Epithelial cell of proximal tubule (primary cell): ENCODE results near the gene TJP1. TPM values are rescaled to one million over a fixed set of nuclear protein-coding genes. Genes with fewer than 3 reads are reported as not detected.
"Not testable (repeated sequence)": the region's sequence is repeated elsewhere in the genome, so short reads cannot be mapped to it uniquely, and the experiment has no call there.

Source experiments
- DNase-seq: peaks from one replicate; pipeline ENCODE4 v3.0.0-alpha.2; 2011; ENCODE audit warnings: low read depth
- H3K4me3 ChIP-seq: 2 replicates; pipeline ENCODE4 v1.5.1; 2011; ENCODE audit warnings: low read depth, mild to moderate bottlenecking, low read length
- total RNA-seq: library from RNA; depleted of rRNA; stranded (reverse); fragments of >200 nt; gene quantifications from 2 replicates; pipeline ENCODE4 v1.2.3, GENCODE V29; 2015
- TF ChIP-seq, protein P1 (sequence below): conservative IDR thresholded peaks from 2 replicates; pipeline ENCODE4 v1.5.1; 2012; ENCODE audit warnings: low read depth, mild to moderate bottlenecking, low read length

TJP1 gene
- total RNA-seq, 1 donor from 2014 or later, result 106 TPM

DNA sequence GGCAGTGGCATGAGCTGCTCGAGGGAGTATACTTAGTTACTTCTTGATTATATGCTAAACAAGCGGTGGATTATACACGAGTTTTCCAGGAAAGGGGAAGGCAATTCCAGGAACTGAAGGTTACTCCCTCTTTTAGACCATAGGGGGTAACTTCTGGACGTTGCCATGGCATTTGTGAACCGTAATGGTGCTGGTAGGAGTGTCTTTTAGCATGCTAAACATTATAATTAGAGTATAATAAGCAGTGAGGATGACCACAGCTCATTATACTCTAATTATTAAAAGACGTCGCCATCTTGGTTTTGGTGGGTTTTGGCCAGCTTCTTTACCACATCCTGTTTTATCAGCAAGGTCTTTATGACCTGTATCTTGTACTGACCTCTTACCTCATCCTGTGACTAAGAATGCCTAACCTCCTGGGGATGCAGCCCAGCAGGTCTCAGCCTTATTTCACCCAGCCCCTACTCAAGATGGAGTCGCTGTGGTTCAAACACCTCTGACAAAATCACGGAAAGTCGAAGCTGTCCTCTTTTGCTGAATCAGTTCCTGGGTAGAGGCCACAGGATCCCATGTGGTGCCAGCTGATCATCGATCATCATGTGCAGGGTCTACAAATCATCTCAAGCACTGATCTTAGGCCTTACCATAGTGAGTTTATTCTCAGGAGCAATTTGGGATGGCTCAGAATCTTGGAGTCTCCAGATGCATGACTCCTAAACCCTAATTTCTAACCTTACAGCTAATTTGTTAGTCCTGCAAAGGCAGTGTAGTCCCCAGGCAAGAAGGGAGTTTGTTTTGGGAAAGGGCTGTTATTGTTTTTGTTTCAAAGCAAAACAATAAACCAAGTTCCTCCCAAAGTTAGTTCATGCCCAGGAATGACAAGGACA lies 149.1 kb downstream of the TJP1 start:
- DNase-seq, result no peak
- TF ChIP-seq, protein P1, sequence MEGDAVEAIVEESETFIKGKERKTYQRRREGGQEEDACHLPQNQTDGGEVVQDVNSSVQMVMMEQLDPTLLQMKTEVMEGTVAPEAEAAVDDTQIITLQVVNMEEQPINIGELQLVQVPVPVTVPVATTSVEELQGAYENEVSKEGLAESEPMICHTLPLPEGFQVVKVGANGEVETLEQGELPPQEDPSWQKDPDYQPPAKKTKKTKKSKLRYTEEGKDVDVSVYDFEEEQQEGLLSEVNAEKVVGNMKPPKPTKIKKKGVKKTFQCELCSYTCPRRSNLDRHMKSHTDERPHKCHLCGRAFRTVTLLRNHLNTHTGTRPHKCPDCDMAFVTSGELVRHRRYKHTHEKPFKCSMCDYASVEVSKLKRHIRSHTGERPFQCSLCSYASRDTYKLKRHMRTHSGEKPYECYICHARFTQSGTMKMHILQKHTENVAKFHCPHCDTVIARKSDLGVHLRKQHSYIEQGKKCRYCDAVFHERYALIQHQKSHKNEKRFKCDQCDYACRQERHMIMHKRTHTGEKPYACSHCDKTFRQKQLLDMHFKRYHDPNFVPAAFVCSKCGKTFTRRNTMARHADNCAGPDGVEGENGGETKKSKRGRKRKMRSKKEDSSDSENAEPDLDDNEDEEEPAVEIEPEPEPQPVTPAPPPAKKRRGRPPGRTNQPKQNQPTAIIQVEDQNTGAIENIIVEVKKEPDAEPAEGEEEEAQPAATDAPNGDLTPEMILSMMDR, result no peak
- no peak overlapping the region for H3K4me3 ChIP-seq

DNA sequence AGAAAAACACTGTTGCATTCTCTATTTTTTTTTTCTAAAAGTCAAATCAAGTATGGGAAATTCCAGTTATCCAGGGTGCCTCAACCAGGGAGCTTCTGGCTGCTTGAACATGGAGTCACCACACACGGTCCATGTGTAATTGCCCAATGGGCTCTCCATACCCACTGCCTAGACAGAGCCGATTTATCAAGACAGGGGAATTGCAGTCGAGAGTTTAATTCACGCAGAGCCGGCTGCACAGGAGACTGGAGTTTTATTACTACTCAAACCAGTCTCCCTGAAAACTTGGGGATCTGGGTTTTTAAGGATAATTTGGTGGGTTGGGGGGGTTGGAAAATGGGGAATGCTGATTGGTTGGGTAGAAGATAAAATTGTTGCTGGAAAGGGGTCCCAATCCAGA lies 149.8 kb downstream of the TJP1 start:
- no peak overlapping the region for H3K4me3 ChIP-seq
- DNase-seq, result no peak
- TF ChIP-seq, protein P1, result no peak

DNA sequence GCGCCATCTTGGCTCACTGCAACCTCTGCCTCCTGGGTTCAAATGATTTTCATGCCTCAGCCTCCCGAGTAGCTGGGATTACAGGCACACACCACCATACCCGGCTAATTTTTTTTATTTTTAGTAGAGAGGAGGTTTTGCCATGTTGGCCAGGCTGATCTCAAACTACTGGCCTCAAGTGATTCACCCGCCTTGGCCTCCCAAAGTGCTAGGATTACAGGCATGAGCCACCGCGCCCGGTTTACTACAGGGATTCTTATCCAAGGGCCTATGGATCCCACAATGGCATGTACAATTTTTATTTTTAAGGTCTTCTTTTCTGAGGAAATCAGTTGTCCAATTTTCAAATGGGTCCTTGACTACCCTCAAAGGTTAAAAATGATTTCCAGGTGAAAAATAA lies 150.2 kb downstream of the TJP1 start:
- not testable (repeated sequence) for H3K4me3 ChIP-seq, DNase-seq

DNA sequence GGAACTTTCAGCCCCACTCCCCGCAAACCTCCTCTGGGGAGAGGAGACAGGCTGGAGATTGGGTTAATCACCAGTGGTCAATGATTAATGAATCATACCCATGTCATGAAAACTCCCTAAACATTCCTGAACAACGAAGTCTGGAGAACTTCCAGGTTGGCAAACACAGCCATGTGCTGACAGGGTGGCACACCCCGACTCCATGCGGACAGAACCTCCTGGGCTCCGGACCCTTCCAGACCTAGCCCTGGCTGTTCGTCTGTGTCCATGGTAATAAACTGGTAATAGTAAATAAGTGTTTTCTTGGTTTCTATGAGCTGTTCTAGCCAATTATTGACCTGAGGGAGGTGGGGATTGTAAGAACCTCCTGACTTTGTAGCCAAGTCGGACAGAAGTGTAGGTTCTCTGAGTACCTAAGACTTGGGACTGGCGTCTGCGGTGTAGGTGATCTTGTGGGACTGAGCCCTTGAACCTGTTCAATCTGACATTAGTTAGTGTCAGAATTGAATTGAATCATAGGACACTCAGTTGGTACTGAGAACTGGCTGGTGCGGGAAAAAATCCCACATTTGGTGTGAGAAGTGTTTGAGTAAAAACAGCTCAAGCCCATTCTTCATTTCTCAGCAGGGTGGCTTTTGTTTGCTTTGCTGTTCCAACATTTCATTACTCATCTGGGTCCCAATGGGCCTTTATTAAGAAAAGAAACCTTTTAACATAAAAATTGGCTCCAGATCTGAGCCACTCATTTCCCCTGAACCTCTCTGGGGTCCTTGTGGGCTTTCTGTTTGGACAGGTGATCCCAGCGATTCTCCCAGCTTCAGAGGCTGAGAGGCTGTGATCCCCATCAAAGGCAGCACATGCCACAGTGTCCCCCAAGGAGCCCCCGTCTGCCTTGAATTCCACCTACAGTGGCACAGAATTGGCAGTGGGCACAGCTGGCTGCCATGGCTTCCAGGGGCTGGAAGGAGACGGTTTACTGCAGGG lies 151.0 kb downstream of the TJP1 start:
- TF ChIP-seq, protein P1, result no peak
- H3K4me3 ChIP-seq, result peak overlapping the region; percentile 37
- peak; percentile 97 for DNase-seq

DNA sequence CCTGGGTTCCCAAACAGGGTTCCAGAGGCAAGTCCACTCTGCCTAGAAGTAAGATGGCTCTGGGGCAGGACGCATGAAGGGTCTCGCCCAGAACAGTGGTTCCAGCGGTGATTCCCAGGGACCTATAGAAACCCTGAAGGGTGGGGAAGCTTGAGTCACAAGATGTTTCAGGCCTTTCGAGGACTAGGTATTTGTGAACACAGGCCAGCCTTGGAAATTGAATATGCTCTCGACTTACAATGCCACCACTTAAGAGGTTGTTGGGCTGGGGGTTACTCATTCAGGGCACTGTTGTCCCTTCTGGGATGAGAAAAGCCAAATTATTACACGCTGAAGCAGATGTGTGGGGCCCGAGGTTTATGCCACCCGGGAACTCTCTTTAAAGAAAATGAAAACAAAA lies 152.0 kb downstream of the TJP1 start:
- no peak overlapping the region for H3K4me3 ChIP-seq
- DNase-seq, result no peak
- TF ChIP-seq, protein P1, result no peak

DNA sequence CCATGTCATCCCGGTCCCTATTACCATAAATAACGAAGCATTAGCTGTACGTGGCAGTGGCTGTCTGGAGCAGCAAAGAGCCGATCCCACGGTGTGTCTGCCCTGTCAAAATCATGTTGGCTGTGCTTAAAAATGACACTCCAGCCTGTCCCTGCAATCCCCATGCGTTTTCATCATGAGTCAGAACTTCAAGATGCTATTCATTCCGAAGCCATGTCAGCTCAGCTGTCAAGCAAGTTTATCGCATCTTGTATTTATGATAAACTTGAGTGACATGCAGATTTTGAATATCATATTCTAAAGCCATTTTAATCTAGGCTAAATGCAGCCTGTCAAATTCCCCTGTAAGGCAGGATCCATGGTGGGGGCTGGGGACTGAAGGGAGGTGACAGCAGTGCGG lies 152.4 kb downstream of the TJP1 start:
- TF ChIP-seq, protein P1, result no peak
- H3K4me3 ChIP-seq, result no peak overlapping the region
- DNase-seq, result no peak

DNA sequence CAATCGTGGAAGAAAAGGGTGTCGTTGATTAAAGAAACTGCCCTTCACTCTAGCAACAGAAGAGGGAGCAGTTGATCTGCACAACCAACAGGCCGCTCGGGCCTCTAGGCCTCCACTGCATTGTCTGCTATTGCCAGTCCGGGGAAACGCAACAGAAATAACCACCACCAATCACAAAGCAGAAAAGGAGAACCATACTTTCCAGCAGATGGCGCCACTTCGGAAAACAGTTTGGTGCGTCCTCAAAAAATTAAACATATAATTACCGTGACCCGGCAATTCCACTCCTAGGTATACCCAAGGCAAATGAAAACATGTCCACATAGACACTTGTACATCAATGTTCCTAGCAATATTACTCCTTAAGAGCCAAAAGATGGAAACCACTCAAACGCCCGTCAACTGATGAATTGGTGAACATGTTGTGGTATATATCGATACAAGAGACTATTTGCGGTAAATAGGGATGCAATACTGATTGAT lies 154.1 kb downstream of the TJP1 start:
- TF ChIP-seq, protein P1, result peak; percentile 97
- no peak overlapping the region for H3K4me3 ChIP-seq
- DNase-seq, result peak; percentile 68
